IPS-15b (cell line): ENCODE measurements around the gene NFIB.

Experiments used
- H3K27me3 ChIP-seq: one replicate; pipeline ENCODE4 v1.6.1; 2013; ENCODE audit warnings: low read length; ENCODE audit not compliant: control insufficient read depth, insufficient read depth
- H3K36me3 ChIP-seq: one replicate; pipeline ENCODE4 v1.6.1; 2013; ENCODE audit warnings: low read length; ENCODE audit not compliant: control insufficient read depth, insufficient read depth
- H3K4me1 ChIP-seq: one replicate; pipeline ENCODE4 v1.6.1; 2013; ENCODE audit warnings: mild to moderate bottlenecking, low read length; ENCODE audit not compliant: control insufficient read depth, insufficient read depth
- H3K4me3 ChIP-seq: one replicate; pipeline ENCODE4 v1.5.1; 2013; ENCODE audit warnings: low read depth, low read length
- H3K9ac ChIP-seq: one replicate; pipeline ENCODE4 v1.6.1; 2013; ENCODE audit warnings: low read depth, mild to moderate bottlenecking, low read length
- H3K9me3 ChIP-seq: one replicate; pipeline ENCODE4 v1.6.1; 2013; ENCODE audit warnings: mild to moderate bottlenecking, low read length; ENCODE audit not compliant: control insufficient read depth, insufficient read depth

NFIB gene

GRCh38 chr9:14298601-14299022 lies 15.3 kb downstream of the NFIB start:
- no peaks in the 10 kb centered on the region for H3K4me1 ChIP-seq
- no peaks in the 10 kb centered on the region for H3K9me3 ChIP-seq
- no peaks in the 10 kb centered on the region for H3K36me3 ChIP-seq
- H3K4me3 ChIP-seq, result no peak overlapping the region
- H3K27me3 ChIP-seq, result no peaks in the 10 kb centered on the region
- no peak overlapping the region for H3K9ac ChIP-seq

GRCh38 chr9:14296495-14297113 lies 17.3 kb downstream of the NFIB start:
- H3K9ac ChIP-seq, result no peak overlapping the region
- no peaks in the 10 kb centered on the region for H3K36me3 ChIP-seq
- H3K4me1 ChIP-seq, result no peaks in the 10 kb centered on the region
- no peaks in the 10 kb centered on the region for H3K27me3 ChIP-seq
- H3K4me3 ChIP-seq, result no peak overlapping the region
- no peaks in the 10 kb centered on the region for H3K9me3 ChIP-seq

GRCh38 chr9:14294659-14295058 lies 19.3 kb downstream of the NFIB start:
- Histone ChIP-seq H3K36me3 (no peaks in the 10 kb centered on the region), H3K9me3 (no peaks in the 10 kb centered on the region), H3K4me3 (no peak overlapping the region)

GRCh38 chr9:14293801-14294200 lies 20.1 kb downstream of the NFIB start:
- Histone ChIP-seq H3K9me3 (no peaks in the 10 kb centered on the region), H3K4me3 (no peak overlapping the region), H3K9ac (no peak overlapping the region), H3K4me1 (no peaks in the 10 kb centered on the region), H3K27me3 (no peaks in the 10 kb centered on the region), H3K36me3 (no peaks in the 10 kb centered on the region)

More at GRCh38 chr9:14294659-14295058, 19.3 kb downstream of the NFIB start:
- Histone ChIP-seq H3K27me3 (no peaks in the 10 kb centered on the region), H3K9ac (no peak overlapping the region), H3K4me1 (no peaks in the 10 kb centered on the region)

- Histone ChIP-seq H3K36me3 (no peaks in the 10 kb centered on the region), H3K27me3 (no peaks in the 10 kb centered on the region), H3K4me1 (no peaks in the 10 kb centered on the region), H3K9ac (no peak overlapping the region), H3K4me3 (no peak overlapping the region), H3K9me3 (no peaks in the 10 kb centered on the region)
These were observed 21.7 kb downstream of the NFIB start for GRCh38 chr9:14292181-14292739.

GRCh38 chr9:14289916-14290315 lies 24.0 kb downstream of the NFIB start:
- H3K4me3 ChIP-seq, result no peak overlapping the region
- H3K9ac ChIP-seq, result no peak overlapping the region
- H3K9me3 ChIP-seq, result no peaks in the 10 kb centered on the region
- no peaks in the 10 kb centered on the region for H3K4me1 ChIP-seq
- no peaks in the 10 kb centered on the region for H3K27me3 ChIP-seq
- H3K36me3 ChIP-seq, result no peaks in the 10 kb centered on the region

GRCh38 chr9:14288433-14288832 lies 25.5 kb downstream of the NFIB start:
- H3K36me3 ChIP-seq, result no peaks in the 10 kb centered on the region
- H3K9ac ChIP-seq, result no peak overlapping the region

GRCh38 chr9:14286121-14286520 lies 27.8 kb downstream of the NFIB start:
- Histone ChIP-seq H3K4me3 (no peak overlapping the region), H3K27me3 (no peaks in the 10 kb centered on the region), H3K9ac (no peak overlapping the region), H3K36me3 (no peaks in the 10 kb centered on the region), H3K9me3 (no peaks in the 10 kb centered on the region), H3K4me1 (no peaks in the 10 kb centered on the region)

More at GRCh38 chr9:14288433-14288832, 25.5 kb downstream of the NFIB start:
- H3K27me3 ChIP-seq, result no peaks in the 10 kb centered on the region
- H3K4me1 ChIP-seq, result no peaks in the 10 kb centered on the region
- H3K4me3 ChIP-seq, result no peak overlapping the region
- H3K9me3 ChIP-seq, result no peaks in the 10 kb centered on the region

GRCh38 chr9:14283276-14283675 lies 30.7 kb downstream of the NFIB start:
- Histone ChIP-seq H3K9me3 (no peaks in the 10 kb centered on the region), H3K36me3 (no peaks in the 10 kb centered on the region), H3K9ac (no peak overlapping the region), H3K27me3 (no peaks in the 10 kb centered on the region), H3K4me1 (no peaks in the 10 kb centered on the region), H3K4me3 (no peak overlapping the region)

GRCh38 chr9:14281876-14282275 lies 32.1 kb downstream of the NFIB start:
- no peaks in the 10 kb centered on the region for H3K27me3 ChIP-seq
- H3K4me3 ChIP-seq, result no peak overlapping the region
- no peaks in the 10 kb centered on the region for H3K4me1 ChIP-seq
- H3K9me3 ChIP-seq, result no peaks in the 10 kb centered on the region
- H3K9ac ChIP-seq, result no peak overlapping the region
- no peaks in the 10 kb centered on the region for H3K36me3 ChIP-seq

GRCh38 chr9:14281136-14281795 lies 32.7 kb downstream of the NFIB start:
- Histone ChIP-seq H3K9ac (no peak overlapping the region), H3K4me3 (no peak overlapping the region), H3K36me3 (no peaks in the 10 kb centered on the region), H3K4me1 (peaks cover 2% of the 10 kb centered on the region), H3K9me3 (no peaks in the 10 kb centered on the region), H3K27me3 (no peaks in the 10 kb centered on the region)

GRCh38 chr9:14279671-14280070 lies 34.3 kb downstream of the NFIB start:
- H3K9ac ChIP-seq, result no peak overlapping the region
- no peaks in the 10 kb centered on the region for H3K27me3 ChIP-seq
- H3K9me3 ChIP-seq, result no peaks in the 10 kb centered on the region
- H3K36me3 ChIP-seq, result no peaks in the 10 kb centered on the region
- no peak overlapping the region for H3K4me3 ChIP-seq
- peaks cover 18% of the 10 kb centered on the region for H3K4me1 ChIP-seq
